ENCODE results near the gene PRND.
"Not testable (repeated sequence)": the region's sequence is repeated elsewhere in the genome, so short reads cannot be mapped to it uniquely, and the experiment has no call there.

PRND gene

GRCh38 chr20:4721719-4722118, at the start of gene PRND:
TSS of gene PRND (plus strand) at chr20:4721909. CDS start at chr20:4724552, 2,643 bp downstream.
- no peak for DNase-seq (ENCODE audit: low spot score)

GRCh38 chr20:4672948-4673347, 48.8 kb upstream of the PRND start:
- no peak for DNase-seq (ENCODE audit: low spot score)

- no peak for DNase-seq (ENCODE audit: low spot score)
These were observed 48.2 kb upstream of the PRND start for GRCh38 chr20:4673371-4674001.

GRCh38 chr20:4674672-4675071, 47.0 kb upstream of the PRND start:
- DNase-seq (ENCODE audit: low spot score) = no peak

GRCh38 chr20:4677846-4678245, 43.9 kb upstream of the PRND start:
- no peak for DNase-seq (ENCODE audit: low spot score)

GRCh38 chr20:4681401-4681800, 40.3 kb upstream of the PRND start:
- DNase-seq (ENCODE audit: low spot score) = no peak

GRCh38 chr20:4681991-4682401, 39.7 kb upstream of the PRND start:
- no peak for DNase-seq (ENCODE audit: low spot score)

- no peak for DNase-seq (ENCODE audit: low spot score)
These were observed 39.0 kb upstream of the PRND start for GRCh38 chr20:4682682-4683081.

- no peak for DNase-seq (ENCODE audit: low spot score)
These were observed 38.4 kb upstream of the PRND start for GRCh38 chr20:4683261-4683660.

GRCh38 chr20:4684837-4685413, 36.8 kb upstream of the PRND start:
- DNase-seq (ENCODE audit: low spot score) = no peak

- no peak for DNase-seq (ENCODE audit: low spot score)
These were observed 35.8 kb upstream of the PRND start for GRCh38 chr20:4685923-4686221.

- DNase-seq (ENCODE audit: low spot score) = no peak
These were observed 33.4 kb upstream of the PRND start for GRCh38 chr20:4688305-4688704.

- no peak for DNase-seq (ENCODE audit: low spot score)
These were observed 32.5 kb upstream of the PRND start for GRCh38 chr20:4689220-4689619.

GRCh38 chr20:4691753-4692152, 30.0 kb upstream of the PRND start:
- DNase-seq (ENCODE audit: low spot score) = no peak

GRCh38 chr20:4694076-4694475, 27.6 kb upstream of the PRND start:
- no peak for DNase-seq (ENCODE audit: low spot score)

- DNase-seq (ENCODE audit: low spot score) = no peak
These were observed 24.4 kb upstream of the PRND start for GRCh38 chr20:4697189-4697830.

- no peak for DNase-seq (ENCODE audit: low spot score)
These were observed 23.9 kb upstream of the PRND start for GRCh38 chr20:4697831-4698221.

GRCh38 chr20:4699216-4699615, 22.5 kb upstream of the PRND start:
- DNase-seq (ENCODE audit: low spot score) = no peak

- no peak for DNase-seq (ENCODE audit: low spot score)
These were observed 21.8 kb upstream of the PRND start for GRCh38 chr20:4699957-4700356.

GRCh38 chr20:4702562-4703280, 19.0 kb upstream of the PRND start:
- DNase-seq (ENCODE audit: low spot score) = no peak

- no peak for DNase-seq (ENCODE audit: low spot score)
These were observed 18.4 kb upstream of the PRND start for GRCh38 chr20:4703281-4703676.

- DNase-seq (ENCODE audit: low spot score) = not testable (repeated sequence)
These were observed 14.8 kb upstream of the PRND start for GRCh38 chr20:4706941-4707340.

- no peak for DNase-seq (ENCODE audit: low spot score)
These were observed 13.7 kb upstream of the PRND start for GRCh38 chr20:4708036-4708435.

All from globus pallidus (tissue), 1 donor.